ENCODE data around the gene NFIB.

DNA sequence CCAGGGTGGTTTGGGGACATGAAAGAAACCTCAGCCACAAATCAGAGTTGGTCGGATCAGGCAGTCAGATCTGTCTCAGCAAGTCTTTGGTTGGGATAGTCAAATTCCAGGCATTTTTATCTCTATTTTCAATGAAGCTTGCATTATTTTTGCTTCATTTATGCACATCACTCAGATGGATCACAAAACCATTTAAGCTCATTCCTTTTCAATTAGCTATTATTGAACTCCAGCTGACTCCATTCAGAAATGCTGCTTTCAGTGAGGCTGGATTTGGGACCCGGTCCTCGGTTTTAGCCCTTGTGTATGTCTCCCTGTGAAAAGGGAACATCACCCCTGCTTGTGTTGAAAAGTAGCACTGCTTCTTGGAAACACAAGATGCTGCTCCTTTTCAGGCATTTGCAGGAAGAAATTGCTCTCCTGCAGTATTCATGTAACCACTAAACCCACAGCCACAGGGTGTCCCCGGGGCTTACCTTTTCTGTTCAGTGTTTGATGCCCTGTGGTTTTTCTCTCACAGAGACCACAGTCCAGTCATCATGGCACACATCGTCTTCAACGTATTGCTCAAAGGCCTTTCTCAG lies 232.9 kb downstream of the NFIB start:
- no peak for TF ChIP-seq POLR2A (IDR thresholded peaks at IDR 0.05; ENCODE audit: insufficient read depth in 1 of 2, low read depth in 2 of 2, low read length in 2 of 2)
- TF ChIP-seq POLR2AphosphoS5 (IDR thresholded peaks at IDR 0.05; ENCODE audit: low read depth, low read length) = no peak

All from HepG2 (cell line).